Lung (tissue), 12 donors: Measurements from ENCODE around the gene ELF3. TPM values are rescaled to one million over a fixed set of nuclear protein-coding genes. Genes with fewer than 3 reads are reported as not detected.

Source experiments
- ATAC-seq: fragments of 200-7000 bp; cut with Tn5 transposase; one replicate; pipeline ENCODE4 v1.9.1; 2020; ENCODE audit warnings: moderate number of reproducible peaks; ENCODE audit not compliant: insufficient read depth, low FRiP score
- DNase-seq, 3 donors: peaks; one replicate each; pipeline ENCODE4 v3.0.0-alpha.2; 2013 to 2017
- H3K27ac ChIP-seq, 2 donors: one replicate each; pipeline ENCODE4 v1.5.1; 2013; ENCODE audit warnings: mild to moderate bottlenecking in 2 of 2, moderate library complexity in 2 of 2, control low read depth in 1 of 2, inconsistent platforms in 1 of 2, low read depth in 1 of 2, low read length in 1 of 2
- H3K27me3 ChIP-seq, 3 donors: one replicate each; pipeline ENCODE4 v1.5.1; 2013; ENCODE audit warnings: low read length in 2 of 3; ENCODE audit not compliant: control insufficient read depth in 3 of 3, insufficient read depth in 3 of 3
- H3K36me3 ChIP-seq, 4 donors: one replicate each; pipeline ENCODE4 v1.5.1; 2013; ENCODE audit warnings: low read length in 4 of 4, mild to moderate bottlenecking in 1 of 4, moderate library complexity in 1 of 4; ENCODE audit not compliant: control insufficient read depth in 4 of 4, insufficient read depth in 4 of 4
- H3K4me1 ChIP-seq, 5 donors: one replicate each; pipeline ENCODE4 v1.5.1; 2013; ENCODE audit warnings: low read length in 5 of 5, mild to moderate bottlenecking in 2 of 5, moderate library complexity in 1 of 5; ENCODE audit not compliant: control insufficient read depth in 5 of 5, insufficient read depth in 5 of 5
- H3K4me3 ChIP-seq: one replicate; pipeline ENCODE4 v1.5.1; 2013; ENCODE audit warnings: mild to moderate bottlenecking, control low read depth, moderate library complexity
- H3K9ac ChIP-seq, 2 donors: one replicate each; pipeline ENCODE4 v1.5.1; 2013; ENCODE audit warnings: low read length in 2 of 2, control low read depth in 1 of 2; ENCODE audit not compliant: insufficient read depth in 1 of 2
- H3K9me3 ChIP-seq, 4 donors: one replicate each; pipeline ENCODE4 v1.5.1; 2013; ENCODE audit warnings: low read length in 3 of 4, mild to moderate bottlenecking in 1 of 4, moderate library complexity in 1 of 4; ENCODE audit not compliant: control insufficient read depth in 4 of 4, insufficient read depth in 3 of 4
- CTCF ChIP-seq: IDR thresholded peaks from 2 replicates; pipeline ENCODE4 v1.5.1; 2012; ENCODE audit warnings: mild to moderate bottlenecking; ENCODE audit errors: control extremely low read depth, extremely low read depth
- WGBS, 2 donors: extraction: QIAGEN DNeasy Blood & Tissue Kit; methylation state at CpG; one replicate each; pipeline ENCODE4 v1.1.7; 2013; 5-methylcytosine and 5-hydroxymethylcytosine counted together
- polyA plus RNA-seq, 2 donors: library from polyadenylated mRNA; stranded (reverse); fragments of 200-250 nt; gene quantifications; one replicate each; pipeline ENCODE4 v1.2.1, GENCODE V29; 2013
- total RNA-seq, 2 donors: library from RNA; depleted of rRNA in 1 of 2; stranded (reverse); fragments of >200 nt in 1 of 2; gene quantifications; one replicate each; pipeline ENCODE4 v1.2.1, GENCODE V29; 2014 to 2021
- donor health status: control.
- donor health status: control.
- donor health status: Bipolar disorder and iron deficiency.
- donor health status: healthy.
- donor health status: DM: yes; HTN: yes; CAD: no.

The ELF3 gene
- total and polyA plus RNA-seq, 4 donors = 143 to 219 (median 149) TPM

- TF ChIP-seq CTCF = no peak
- Histone ChIP-seq H3K4me3 (no peak overlapping the region), H3K9me3 (no peaks in the 10 kb centered on the region), H3K36me3 (peaks cover 17 to 54% (median 41%) of the 10 kb centered on the region in 4 donors), H3K4me1 (no peaks in the 10 kb centered on the region), H3K9ac (no peak overlapping the region), H3K27me3 (no peaks in the 10 kb centered on the region), H3K27ac (no peak overlapping the region)
- WGBS, 2 donors = 97% methylated on average over 5 of the region's 5 CpGs
- DNase-seq (no peak), ATAC-seq (no peak)
These were observed 44.2 kb upstream of the ELF3 start for GRCh38 chr1:201966171-201966570.

- no peak overlapping the region for H3K9ac ChIP-seq
- ATAC-seq (no peak), DNase-seq (no peak)
- peaks cover 14 to 43% (median 32%) of the 10 kb centered on the region in 4 donors for H3K36me3 ChIP-seq
- no peak overlapping the region for H3K27ac ChIP-seq
- TF ChIP-seq CTCF = no peak
- H3K4me1 ChIP-seq = no peaks in the 10 kb centered on the region
- no peaks in the 10 kb centered on the region for H3K9me3 ChIP-seq
- WGBS, 2 donors = 92 to 93% methylated on average over 16 of the region's 16 CpGs
- H3K27me3 ChIP-seq = no peaks in the 10 kb centered on the region
- H3K4me3 ChIP-seq = no peak overlapping the region
These were observed 42.0 kb upstream of the ELF3 start for GRCh38 chr1:201968202-201968925.

- no peak for ATAC-seq
- TF ChIP-seq CTCF = no peak
- no peaks in the 10 kb centered on the region for H3K27me3 ChIP-seq
- peaks cover 10 to 27% (median 22%) of the 10 kb centered on the region in 4 donors for H3K36me3 ChIP-seq
- H3K27ac ChIP-seq = no peak overlapping the region
- no peak overlapping the region for H3K9ac ChIP-seq
- no peaks in the 10 kb centered on the region for H3K9me3 ChIP-seq
- DNase-seq = no peak
- no peaks in the 10 kb centered on the region for H3K4me1 ChIP-seq
- WGBS, 2 donors = 63 to 65% methylated on average over 9 of the region's 9 CpGs
- no peak overlapping the region for H3K4me3 ChIP-seq
These were observed 39.8 kb upstream of the ELF3 start for GRCh38 chr1:201970334-201971159.
